WTC11 (cell line): ENCODE measurements around the gene STX3. TPM values are rescaled to one million over a fixed set of nuclear protein-coding genes. Genes with fewer than 3 reads are reported as not detected.

ENCODE experiments used
- ATAC-seq: fragments of 200-7000 bp; cut with Tn5 transposase; 2 replicates; pipeline ENCODE4 v1.10.0; 2021; ENCODE audit warnings: mild to moderate bottlenecking, moderate library complexity
- CTCF ChIA-PET: fragments of 300-600 bp; sonication (Branson Sonifier 250); formaldehyde crosslinking; loops from one replicate; lab custom pipeline; 2021; ENCODE audit warnings: antibody characterized with exemption; lab: Charles Lee
- POLR2A ChIA-PET: fragments of 350-600 bp; sonication (Branson Sonifier 250); formaldehyde crosslinking; loops from one replicate; lab custom pipeline; 2021; ENCODE audit warnings: antibody characterized with exemption; lab: Charles Lee
- DNase-seq: peaks from one replicate; pipeline ENCODE4 v3.0.0; 2021; ENCODE audit warnings: low spot score
- H3K27ac Mint-ChIP-seq: 2 replicates; pipeline ENCODE4 v1.8.0; 2021; ENCODE audit warnings: mixed read lengths
- H3K27me3 Mint-ChIP-seq: 2 replicates; pipeline ENCODE4 v1.8.0; 2021; ENCODE audit warnings: low read depth, mild to moderate bottlenecking, moderate library complexity, mixed read lengths
- H3K36me3 Mint-ChIP-seq: 2 replicates; pipeline ENCODE4 v1.8.0; 2021; ENCODE audit warnings: mixed read lengths
- H3K4me1 Mint-ChIP-seq: 2 replicates; pipeline ENCODE4 v1.8.0; 2022; ENCODE audit warnings: mixed read lengths
- H3K4me3 Mint-ChIP-seq: 2 replicates; pipeline ENCODE4 v1.8.0; 2021; ENCODE audit warnings: mild to moderate bottlenecking, moderate library complexity, mixed read lengths
- H3K9me3 Mint-ChIP-seq: 2 replicates; pipeline ENCODE4 v1.8.0; 2021; ENCODE audit warnings: mixed read lengths
- ATF1 ChIP-seq: sonication (generic); formaldehyde crosslinking; IDR thresholded peaks from 2 replicates; pipeline ENCODE4 v1.8.1; 2023; ENCODE audit warnings: mild to moderate bottlenecking, moderate library complexity, missing genetic modification reagents
- ATF2 ChIP-seq: sonication (generic); formaldehyde crosslinking; IDR thresholded peaks from 2 replicates; pipeline ENCODE4 v1.8.1; 2022; ENCODE audit warnings: low read depth, missing genetic modification reagents, borderline replicate concordance
- ATF3 ChIP-seq: sonication (generic); formaldehyde crosslinking; conservative IDR thresholded peaks from 2 replicates; pipeline ENCODE4 v1.8.1; 2022; ENCODE audit warnings: mild to moderate bottlenecking, missing genetic modification reagents
- ETV6 ChIP-seq: sonication (generic); formaldehyde crosslinking; IDR thresholded peaks from 2 replicates; pipeline ENCODE4 v1.8.1; 2022; ENCODE audit warnings: mild to moderate bottlenecking, missing genetic modification reagents
- FOXJ3 ChIP-seq: sonication (generic); formaldehyde crosslinking; IDR thresholded peaks from 2 replicates; pipeline ENCODE4 v1.9.0; 2021; ENCODE audit warnings: missing genetic modification reagents, mild to moderate bottlenecking, borderline replicate concordance
- FOXK1 ChIP-seq: sonication (generic); formaldehyde crosslinking; IDR thresholded peaks from 2 replicates; pipeline ENCODE4 v1.8.0; 2022; ENCODE audit warnings: mild to moderate bottlenecking, moderate library complexity, missing genetic modification reagents
- FOXP1 ChIP-seq: sonication (generic); formaldehyde crosslinking; IDR thresholded peaks from 2 replicates; pipeline ENCODE4 v1.8.0; 2022; ENCODE audit warnings: missing genetic modification reagents, mild to moderate bottlenecking, moderate library complexity, borderline replicate concordance
- FOXP4 ChIP-seq: sonication (generic); formaldehyde crosslinking; IDR thresholded peaks from 2 replicates; pipeline ENCODE4 v1.8.0; 2022; ENCODE audit warnings: mild to moderate bottlenecking, missing genetic modification reagents
- GTF2I ChIP-seq: fragments of 250-450 bp; sonication (Bioruptor Pico); conservative IDR thresholded peaks from 2 replicates; pipeline ENCODE4 v1.4.0; 2021; ENCODE audit warnings: mild to moderate bottlenecking
- MYBL2 ChIP-seq: sonication (generic); formaldehyde crosslinking; IDR thresholded peaks from 2 replicates; pipeline ENCODE4 v1.8.1; 2023; ENCODE audit warnings: mild to moderate bottlenecking, moderate library complexity, missing genetic modification reagents
- NFE2L1 ChIP-seq: sonication (generic); formaldehyde crosslinking; IDR thresholded peaks from 2 replicates; pipeline ENCODE4 v1.8.1; 2023; ENCODE audit warnings: missing genetic modification reagents
- NR1H2 ChIP-seq: sonication (generic); formaldehyde crosslinking; IDR thresholded peaks from 2 replicates; pipeline ENCODE4 v1.9.0; 2021; ENCODE audit warnings: mild to moderate bottlenecking, moderate library complexity, missing genetic modification reagents
- NR3C1 ChIP-seq: sonication (generic); formaldehyde crosslinking; conservative IDR thresholded peaks from 2 replicates; pipeline ENCODE4 v1.8.1; 2023; ENCODE audit warnings: low read depth, mild to moderate bottlenecking, missing genetic modification reagents
- STAT6 ChIP-seq: sonication (generic); formaldehyde crosslinking; conservative IDR thresholded peaks from 2 replicates; pipeline ENCODE4 v1.8.1; 2023; ENCODE audit warnings: mild to moderate bottlenecking, low read depth, missing genetic modification reagents, moderate library complexity
- ZMAT4 ChIP-seq: fragments of 250-450 bp; sonication (Bioruptor Pico); IDR thresholded peaks from 2 replicates; pipeline ENCODE4 v1.9.0; 2021; ENCODE audit warnings: mild to moderate bottlenecking
- ZNF121 ChIP-seq: sonication (generic); formaldehyde crosslinking; IDR thresholded peaks from 2 replicates; pipeline ENCODE4 v1.8.0; 2023; ENCODE audit warnings: missing genetic modification reagents
- ZNF263 ChIP-seq: sonication (generic); formaldehyde crosslinking; IDR thresholded peaks from 2 replicates; pipeline ENCODE4 v1.8.1; 2022; ENCODE audit warnings: low read depth, mild to moderate bottlenecking, moderate library complexity, missing genetic modification reagents
- ZNF281 ChIP-seq: sonication (generic); formaldehyde crosslinking; IDR thresholded peaks from 2 replicates; pipeline ENCODE4 v1.8.0; 2023; ENCODE audit warnings: mild to moderate bottlenecking, missing genetic modification reagents
- ZNF425 ChIP-seq: fragments of 250-450 bp; sonication (Bioruptor Pico); conservative IDR thresholded peaks from 2 replicates; pipeline ENCODE4 v1.9.0; 2021; ENCODE audit warnings: mild to moderate bottlenecking
- total RNA-seq: library from RNA; stranded (reverse); gene quantifications from 3 replicates; pipeline ENCODE4 v1.2.3, GENCODE V29; 2021

The STX3 gene
- total RNA-seq, 1 experiment from 2014 or later, result 52.7 TPM

GRCh38 chr11:59792507-59792906, 37.3 kb downstream of the STX3 start (continued):
- TF ChIP-seq ATF1 (CRISPR knock-in tag) (no peak), FOXP4 (CRISPR knock-in tag) (no peak), NR3C1 (CRISPR knock-in tag) (no peak), ZNF281 (no peak)
- TF ChIP-seq, all 79 proteins: peak for 0

GRCh38 chr11:59794417-59794816, 39.2 kb downstream of the STX3 start:
- no peak overlapping the region for H3K27ac Mint-ChIP-seq
- H3K9me3 Mint-ChIP-seq, result no peaks in the 10 kb centered on the region
- H3K36me3 Mint-ChIP-seq, result peaks cover 69% of the 10 kb centered on the region
- no peak overlapping the region for H3K4me3 Mint-ChIP-seq
- no peaks in the 10 kb centered on the region for H3K4me1 Mint-ChIP-seq
- no peak for TF ChIP-seq ZNF263 (CRISPR knock-in tag)
- TF ChIP-seq ZNF425 (CRISPR knock-in tag), result no peak
- TF ChIP-seq ATF2 (CRISPR knock-in tag), result no peak
- TF ChIP-seq ETV6, result no peak
- no peak for TF ChIP-seq FOXP1
- no peak for TF ChIP-seq GTF2I (CRISPR knock-in tag)
- TF ChIP-seq FOXJ3 (CRISPR knock-in tag), result no peak
- no peak for TF ChIP-seq NR1H2 (CRISPR knock-in tag)
- no peak for TF ChIP-seq ZMAT4 (CRISPR knock-in tag)
- no peak for TF ChIP-seq MYBL2 (CRISPR knock-in tag)
- TF ChIP-seq NFE2L1 (CRISPR knock-in tag), result no peak
- TF ChIP-seq STAT6 (CRISPR knock-in tag), result no peak
- no peak for TF ChIP-seq ATF3 (CRISPR knock-in tag)
- TF ChIP-seq FOXK1 (CRISPR knock-in tag), result no peak
- no peak for TF ChIP-seq ZNF121 (CRISPR knock-in tag)
- CTCF ChIA-PET, result no interaction called here
- POLR2A ChIA-PET, result no interaction called here
- ATAC-seq, result no peak
- no peaks in the 10 kb centered on the region for H3K27me3 Mint-ChIP-seq
- no peak for DNase-seq
